Measurements from ENCODE around the gene DIS3L2. TPM values are rescaled to one million over a fixed set of nuclear protein-coding genes. Genes with fewer than 3 reads are reported as not detected.
"Not testable (repeated sequence)": the region's sequence is repeated elsewhere in the genome, so short reads cannot be mapped to it uniquely, and the experiment has no call there.

The DIS3L2 gene
- total and polyA plus RNA-seq, 2 of the 8 experiments (the other 6 are each of a cell fraction or from before 2014, with no cell fraction given) = 11.5 to 21.6 TPM

- TF ChIP-seq HDAC6 (IDR thresholded peaks at IDR 0.05; ENCODE audit: low read depth, low read length) = no peak
- TF ChIP-seq CHD1 (IDR thresholded peaks at IDR 0.05; ENCODE audit: low read depth, low read length) = no peak
These were observed 375.6 kb downstream of the DIS3L2 start (continued) for GRCh38 chr2:232336981-232337720.

DNA sequence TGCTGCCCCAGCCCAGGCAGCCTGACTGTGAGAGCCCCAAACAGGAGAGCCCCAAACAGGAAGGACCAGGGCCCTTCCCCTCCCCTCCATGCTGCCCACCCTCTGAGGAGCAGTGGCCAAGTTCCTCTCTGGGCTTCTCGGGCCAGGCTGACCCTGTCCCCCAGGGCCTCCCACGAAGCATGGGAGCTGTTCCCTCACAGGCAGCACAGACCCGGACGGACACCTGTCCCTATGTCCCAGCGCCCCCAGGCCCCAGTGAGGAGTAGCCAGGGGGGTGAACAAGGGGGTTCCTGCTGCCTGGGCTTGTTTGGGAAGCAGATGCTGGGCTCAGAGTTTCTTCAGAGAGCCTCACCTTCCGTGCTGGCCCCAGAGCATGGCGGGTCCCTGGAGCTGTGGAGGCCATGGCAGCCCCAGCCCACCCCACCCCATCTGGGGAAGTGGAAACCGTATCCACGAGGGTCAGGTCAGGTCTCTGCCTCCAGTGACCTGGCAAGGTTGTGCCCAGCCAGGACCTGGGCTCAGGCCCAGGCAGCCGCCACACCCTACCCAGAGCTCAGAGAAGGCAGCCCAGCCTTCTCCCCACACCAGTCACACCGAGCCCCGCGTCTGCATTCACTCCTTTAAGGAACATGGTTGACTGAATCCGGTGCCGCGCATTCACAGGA lies 376.7 kb downstream of the DIS3L2 start:
- H3K27ac ChIP-seq (ENCODE audit: low read depth, low read length); H4K5ac ChIP-seq (ENCODE audit: insufficient read length, low read depth, low read length); H3K36me3 ChIP-seq (ENCODE audit: control insufficient read depth in 2 of 4, insufficient read depth in 4 of 4, low read length in 3 of 4); DNase-seq (ENCODE audit: low read depth in 1 of 2, low spot score in 2 of 2); H2BK15ac ChIP-seq (ENCODE audit: low read length); H2AFZ ChIP-seq (ENCODE audit: low read length); H3K23me2 ChIP-seq (ENCODE audit: low read depth, low read length); H3K4ac ChIP-seq (replicated peaks; ENCODE audit: insufficient read length, low read depth, low read length); H2AK5ac ChIP-seq (ENCODE audit: low read depth, low read length); H4K91ac ChIP-seq (replicated peaks; ENCODE audit: insufficient read length, low read length); POLR2A ChIA-PET (ENCODE audit: partially characterized antibody); H4K8ac ChIP-seq (ENCODE audit: extremely low read depth, insufficient read depth, low read length); H3K4me1 ChIP-seq (replicated peaks in 1 of 4; ENCODE audit: control insufficient read depth in 3 of 4, insufficient read depth in 4 of 4, low read length in 3 of 4); H3K14ac ChIP-seq (ENCODE audit: insufficient read length); H3K4me3 ChIP-seq (ENCODE audit: extremely low read depth in 1 of 4, insufficient read depth in 2 of 4, low read depth in 3 of 4, low read length in 4 of 4); FAIRE-seq; H3K27me3 ChIP-seq (replicated peaks in 1 of 4; ENCODE audit: control insufficient read depth in 3 of 4, extremely low read depth in 1 of 4, insufficient read depth in 3 of 4, low read length in 3 of 4); H3K56ac ChIP-seq (replicated peaks; ENCODE audit: insufficient read length, low read depth, low read length); H3K79me1 ChIP-seq (ENCODE audit: low read depth, low read length); H3K4me2 ChIP-seq (ENCODE audit: insufficient read depth in 1 of 2, low read depth in 2 of 2, low read length in 2 of 2); H3K9me3 ChIP-seq (ENCODE audit: insufficient read depth in 2 of 2, low read depth in 1 of 2, low read length in 1 of 2); H3K79me2 ChIP-seq (ENCODE audit: control insufficient read depth in 1 of 2, insufficient read depth in 2 of 2, low read length in 2 of 2); H3K18ac ChIP-seq (ENCODE audit: extremely low read depth, low read length); H4K20me1 ChIP-seq (replicated peaks in 1 of 2; ENCODE audit: control insufficient read depth in 1 of 2, insufficient read depth in 2 of 2, low read length in 2 of 2); H3K23ac ChIP-seq (ENCODE audit: insufficient read length); H2BK12ac ChIP-seq (ENCODE audit: low read depth, low read length); H2BK5ac ChIP-seq (ENCODE audit: low read depth, low read length); H2BK20ac ChIP-seq (ENCODE audit: low read length); H3K9ac ChIP-seq (replicated peaks in 1 of 4; ENCODE audit: extremely low read depth in 1 of 4, low read depth in 3 of 4, low read length in 3 of 4); H2BK120ac ChIP-seq (replicated peaks; ENCODE audit: low read depth, low read length): not testable (repeated sequence)
- 89% methylated on average over 7 of the region's 16 CpGs; no CpG with 5 or more reads in 1 of the 2 experiments for WGBS, 2 experiments (ENCODE audit: extremely low coverage in 1 of 2, insufficient coverage in 1 of 2, insufficient read length in 1 of 2, insufficient replicate concordance in 2 of 2, low coverage in 1 of 2, low lambda C conversion rate in 2 of 2, missing lambda C conversion rate in 1 of 2)
- CTCF ChIA-PET (ENCODE audit: partially characterized antibody) = interaction anchor here (0.7 to 5.5 kb wide), 18 partner anchors 9 to 183 kb away, joined by 3 to 92 read pairs (median 14); no protein-coding TSS in a partner anchor

Data from H1 (cell line).